T47D (cell line): ENCODE results near the gene GPX5.
"Not testable (repeated sequence)": the region's sequence is repeated elsewhere in the genome, so short reads cannot be mapped to it uniquely, and the experiment has no call there.

Source experiments
- DNase-seq, 2 experiments: peaks; one replicate each; pipeline versions ENCODE4 v3.0.0 to v3.0.0-alpha.2; 2011 to 2012; ENCODE audit warnings: low read depth in 1 of 2, low spot score in 1 of 2
- JUND ChIP-seq: IDR thresholded peaks from 2 replicates; pipeline ENCODE4 v1.6.1; 2012; ENCODE audit warnings: low read depth
- in situ Hi-C: cut with HindIII; loops from 2 replicates; pipeline ENCODE4 v1.10.0; 2016; ENCODE audit warnings: low sequenced_read_pairs, low pct_unique_long_range_greater_than_20kb

The GPX5 gene

GRCh38 chr6:28531479-28532128 lies 5.9 kb downstream of the GPX5 start:
- no peak for DNase-seq
- in situ Hi-C loops = no loop called here

DNA sequence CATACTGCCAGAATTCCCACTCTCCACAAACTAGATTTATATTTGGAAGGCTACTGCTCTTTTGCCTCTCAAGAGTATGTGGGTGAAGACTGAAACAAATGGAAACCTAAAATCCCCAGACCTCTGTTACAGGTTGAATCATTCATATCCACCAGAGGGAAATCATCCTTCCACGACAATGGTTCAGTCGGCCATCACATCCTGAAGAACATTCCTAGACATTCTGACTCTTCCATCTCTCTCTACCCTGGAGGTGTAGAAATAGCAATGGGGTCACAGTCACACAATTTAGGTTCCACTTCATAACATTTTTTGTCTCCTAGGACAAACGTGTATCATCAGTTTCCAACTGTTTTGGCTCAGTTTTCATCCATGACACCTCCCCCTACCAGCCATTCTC lies 8.6 kb downstream of the GPX5 start:
- DNase-seq = no peak
- no peak for TF ChIP-seq JUND
- in situ Hi-C loops = no loop called here

More at GRCh38 chr6:28531479-28532128, 5.9 kb downstream of the GPX5 start:
- no peak for TF ChIP-seq JUND

- DNase-seq = no peak
- in situ Hi-C loops = no loop called here
These were observed 9.2 kb downstream of the GPX5 start for GRCh38 chr6:28534875-28535274.

DNA sequence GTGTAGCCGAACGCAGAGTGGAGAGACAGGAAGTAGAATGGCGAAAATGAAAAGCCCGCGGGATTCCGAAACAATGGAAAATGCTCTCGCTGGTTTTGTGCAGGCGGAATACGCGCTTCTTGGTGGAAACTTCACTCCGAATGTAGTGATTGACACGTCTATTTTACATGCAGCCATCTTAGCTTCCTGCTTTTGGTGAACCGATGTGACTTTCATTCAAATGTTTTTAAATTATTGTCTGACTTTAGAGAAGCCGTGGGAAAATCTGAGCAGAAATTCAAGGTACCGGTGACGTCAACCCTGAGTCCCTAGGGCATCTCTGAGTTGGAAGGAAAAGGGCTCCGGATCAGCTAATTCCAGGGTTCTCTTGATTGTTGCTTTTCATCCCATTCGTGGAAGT lies 11.4 kb downstream of the GPX5 start:
- no peak for TF ChIP-seq JUND
- in situ Hi-C loops = no loop called here
- DNase-seq = no peak

More at GRCh38 chr6:28534875-28535274, 9.2 kb downstream of the GPX5 start:
- TF ChIP-seq JUND = no peak

DNA sequence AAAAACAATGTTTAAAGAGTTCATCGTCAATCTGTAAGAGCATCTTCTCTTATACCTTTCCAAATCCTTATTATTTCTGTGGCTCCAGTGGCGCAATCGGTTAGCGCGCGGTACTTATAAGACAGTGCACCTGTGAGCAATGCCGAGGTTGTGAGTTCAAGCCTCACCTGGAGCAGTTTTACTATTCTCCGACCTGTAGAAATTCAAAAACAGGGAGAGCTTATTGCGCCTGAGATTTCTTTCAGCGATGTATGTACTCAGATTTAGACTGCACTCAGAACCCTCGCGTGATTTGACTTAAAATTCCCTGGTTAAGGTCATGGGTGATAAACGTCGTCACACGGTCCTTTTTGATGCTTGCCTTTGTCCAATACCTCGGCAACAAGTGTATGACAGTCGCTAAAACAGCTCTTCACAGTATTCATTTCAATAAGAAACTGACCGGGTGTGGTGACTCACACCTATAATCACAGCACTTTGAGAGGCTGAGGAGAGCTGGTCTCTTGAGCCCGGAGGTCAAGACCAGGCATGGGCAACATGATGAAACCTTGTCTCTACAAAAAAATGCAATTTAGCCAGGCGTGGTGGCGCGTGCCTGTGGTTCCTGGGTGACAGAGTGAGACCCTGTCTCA lies 11.9 kb downstream of the GPX5 start:
- in situ Hi-C loops = no loop called here
- TF ChIP-seq JUND = no peak
- peak in 1 of 2 experiments; percentile 10 for DNase-seq

DNA sequence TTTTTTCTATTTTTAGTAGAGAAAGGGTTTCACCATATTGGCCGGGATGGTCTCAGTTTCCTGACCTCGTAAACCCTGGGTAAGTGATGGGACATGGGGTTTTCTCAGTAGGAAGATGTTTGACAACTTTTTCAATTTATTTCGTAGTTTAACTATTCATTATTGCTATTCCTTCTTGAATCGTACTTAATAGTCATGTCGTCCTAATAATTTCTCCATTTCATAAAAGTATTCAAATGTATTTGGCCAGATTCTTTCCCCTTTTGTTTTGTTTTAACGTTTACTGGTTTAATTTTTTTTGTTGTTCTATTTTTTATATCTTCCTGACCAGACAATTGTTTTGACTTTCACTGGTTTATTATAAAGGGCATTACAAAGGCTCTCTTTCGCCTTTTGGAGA lies 16.3 kb downstream of the GPX5 start:
- in situ Hi-C loops = no loop called here
- TF ChIP-seq JUND = no peak
- no peak for DNase-seq

DNA sequence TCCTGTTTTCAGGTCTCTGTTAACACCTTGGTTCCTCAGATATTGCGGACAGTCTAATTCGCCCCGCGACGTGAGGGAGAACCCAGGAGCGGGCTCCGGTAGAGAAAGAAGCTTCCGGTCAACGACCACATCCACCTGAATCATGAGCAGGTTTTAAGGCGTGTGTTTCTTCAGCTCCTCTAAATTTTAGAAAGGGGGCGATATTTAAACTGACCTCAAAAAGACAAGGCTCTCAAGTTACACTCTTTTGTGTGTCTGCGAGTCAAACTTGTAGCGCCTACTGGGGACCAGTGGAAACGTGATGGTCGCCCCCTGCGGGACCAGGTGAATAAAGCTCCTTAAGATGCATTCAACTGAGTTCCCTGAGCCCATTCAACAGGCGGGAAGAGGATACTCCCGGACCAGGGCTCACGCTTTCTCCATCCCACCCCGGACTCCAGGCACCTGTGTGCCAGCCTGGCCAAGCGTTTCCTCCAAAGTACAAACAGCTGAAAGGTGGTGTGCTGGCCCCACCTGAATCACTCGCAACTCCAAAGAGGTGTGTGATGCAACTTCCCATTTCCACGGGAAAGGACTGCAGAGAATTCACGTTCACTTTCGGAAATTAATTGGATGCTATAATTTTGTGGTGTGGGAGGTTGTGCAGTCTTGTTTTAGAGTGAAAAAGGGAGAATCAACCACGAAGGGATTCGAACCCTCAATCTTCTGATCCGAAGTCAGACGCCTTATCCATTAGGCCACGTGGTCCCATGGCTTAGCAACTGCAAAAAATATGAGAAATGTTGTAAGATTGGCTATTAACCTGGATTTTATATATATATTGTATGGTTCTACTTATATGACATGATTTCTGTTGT lies 17.0 kb downstream of the GPX5 start:
- peak; percentile 31 to 85 for DNase-seq
- no peak for TF ChIP-seq JUND
- in situ Hi-C loops = no loop called here

GRCh38 chr6:28543651-28544610 lies 18.2 kb downstream of the GPX5 start:
- in situ Hi-C loops = no loop called here
- TF ChIP-seq JUND = no peak
- no peak for DNase-seq

DNA sequence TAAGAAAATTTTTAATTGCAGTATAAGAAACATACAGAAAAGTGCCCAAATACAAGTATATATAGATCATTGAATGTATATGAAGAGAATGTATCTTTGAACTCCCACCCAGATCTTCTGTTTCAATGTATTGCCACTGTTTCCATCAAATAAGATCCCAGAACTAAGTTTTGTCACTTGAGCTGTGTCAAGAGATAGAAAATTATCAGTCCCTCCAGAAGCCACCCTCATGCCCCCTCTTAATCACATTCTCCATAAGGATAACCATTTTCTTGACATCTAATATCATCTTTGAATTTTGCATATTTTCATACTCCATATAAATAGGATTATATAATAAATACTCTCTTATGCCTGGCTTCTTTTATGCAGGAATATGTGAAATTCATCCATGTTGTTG lies 20.3 kb downstream of the GPX5 start:
- no peak for DNase-seq
- in situ Hi-C loops = no loop called here
- TF ChIP-seq JUND = no peak

DNA sequence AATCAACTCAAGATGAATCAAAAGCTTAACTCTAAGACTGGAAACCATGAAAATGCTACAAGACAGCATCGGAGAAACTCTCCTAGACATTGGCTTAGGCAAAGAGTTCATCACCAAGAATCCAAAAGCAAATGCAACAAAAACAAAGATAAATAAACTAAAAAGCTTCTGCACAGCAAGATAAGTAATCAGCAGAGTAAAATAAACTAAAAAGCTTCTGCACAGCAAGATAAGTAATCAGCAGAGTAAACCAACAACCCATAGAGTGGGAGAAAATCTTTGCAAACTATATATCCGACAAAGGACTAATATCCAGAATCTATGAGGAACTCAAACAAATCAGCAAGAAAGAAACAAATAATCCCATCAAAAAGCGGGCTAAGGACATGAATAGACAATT lies 21.3 kb downstream of the GPX5 start:
- in situ Hi-C loops, DNase-seq: not testable (repeated sequence)

GRCh38 chr6:28551891-28552666 lies 26.4 kb downstream of the GPX5 start:
- no peak for TF ChIP-seq JUND
- no peak for DNase-seq
- in situ Hi-C loops = no loop called here
